B cell (primary cell): ENCODE results near the gene RPS24.

ENCODE experiments used
- CTCF ChIP-seq: fragments of 200-600 bp; IDR thresholded peaks from one replicate; pipeline ENCODE4 v1.8.0; 2022; ENCODE audit warnings: antibody characterized with exemption, mild to moderate bottlenecking
- EZH2 ChIP-seq: IDR thresholded peaks from 2 replicates; pipeline ENCODE4 v1.6.1; 2012; ENCODE audit warnings: borderline replicate concordance, low read depth, mild to moderate bottlenecking, moderate library complexity, low read length; ENCODE audit not compliant: insufficient read depth, poor library complexity, severe bottlenecking

- TF ChIP-seq CTCF (no peak), EZH2 (no peak)
These were observed 38.2 kb downstream of the RPS24 start for GRCh38 chr10:78071857-78072179.
